GM12875 (cell line): ENCODE results near the gene SLC35F3.

Experiments used
- H3K4me3 ChIP-seq: one replicate; pipeline ENCODE4 v1.5.1; 2011; ENCODE audit warnings: low read depth, low read length, control low read depth
- TF ChIP-seq, protein P1 (sequence below): IDR thresholded peaks from 2 replicates; pipeline ENCODE4 v1.5.1; 2011; ENCODE audit warnings: low read depth, mild to moderate bottlenecking, control low read depth, inconsistent platforms, low read length, moderate library complexity, borderline replicate concordance; ENCODE audit not compliant: insufficient read depth

Gene SLC35F3

GRCh38 chr1:234321231-234321630 is 416.8 kb downstream of the SLC35F3 start:
- no peak overlapping the region for H3K4me3 ChIP-seq

GRCh38 chr1:234322097-234322496 is 417.6 kb downstream of the SLC35F3 start:
- TF ChIP-seq, protein P1, sequence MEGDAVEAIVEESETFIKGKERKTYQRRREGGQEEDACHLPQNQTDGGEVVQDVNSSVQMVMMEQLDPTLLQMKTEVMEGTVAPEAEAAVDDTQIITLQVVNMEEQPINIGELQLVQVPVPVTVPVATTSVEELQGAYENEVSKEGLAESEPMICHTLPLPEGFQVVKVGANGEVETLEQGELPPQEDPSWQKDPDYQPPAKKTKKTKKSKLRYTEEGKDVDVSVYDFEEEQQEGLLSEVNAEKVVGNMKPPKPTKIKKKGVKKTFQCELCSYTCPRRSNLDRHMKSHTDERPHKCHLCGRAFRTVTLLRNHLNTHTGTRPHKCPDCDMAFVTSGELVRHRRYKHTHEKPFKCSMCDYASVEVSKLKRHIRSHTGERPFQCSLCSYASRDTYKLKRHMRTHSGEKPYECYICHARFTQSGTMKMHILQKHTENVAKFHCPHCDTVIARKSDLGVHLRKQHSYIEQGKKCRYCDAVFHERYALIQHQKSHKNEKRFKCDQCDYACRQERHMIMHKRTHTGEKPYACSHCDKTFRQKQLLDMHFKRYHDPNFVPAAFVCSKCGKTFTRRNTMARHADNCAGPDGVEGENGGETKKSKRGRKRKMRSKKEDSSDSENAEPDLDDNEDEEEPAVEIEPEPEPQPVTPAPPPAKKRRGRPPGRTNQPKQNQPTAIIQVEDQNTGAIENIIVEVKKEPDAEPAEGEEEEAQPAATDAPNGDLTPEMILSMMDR = no peak
- H3K4me3 ChIP-seq = no peak overlapping the region

More at GRCh38 chr1:234321231-234321630, 416.8 kb downstream of the SLC35F3 start:
- TF ChIP-seq, protein P1 = no peak

- H3K4me3 ChIP-seq = no peak overlapping the region
Observed at GRCh38 chr1:234322979-234323378, 418.5 kb downstream of the SLC35F3 start.

DNA sequence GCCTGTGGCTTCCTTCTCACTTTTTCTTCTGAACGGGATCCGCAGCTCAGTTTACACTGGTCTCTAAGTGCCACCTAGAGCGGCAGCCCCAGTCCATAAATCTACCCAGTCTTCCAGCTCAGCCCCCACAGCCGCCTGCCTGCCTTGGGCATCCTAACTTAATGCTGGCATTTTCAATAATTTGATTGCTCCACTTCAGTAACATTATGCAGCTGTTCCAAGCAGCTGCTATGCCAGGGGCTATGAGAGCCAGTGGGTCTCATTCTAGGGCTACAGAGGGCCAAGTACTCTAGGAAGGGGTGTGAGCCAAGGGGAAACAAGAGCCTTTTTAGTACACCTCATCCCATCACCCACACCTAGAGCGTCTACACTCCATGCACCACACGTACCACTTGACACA is 420.3 kb downstream of the SLC35F3 start:
- no peak overlapping the region for H3K4me3 ChIP-seq
- TF ChIP-seq, protein P1 = no peak

More at GRCh38 chr1:234322979-234323378, 418.5 kb downstream of the SLC35F3 start:
- TF ChIP-seq, protein P1 = peak; percentile 71

DNA sequence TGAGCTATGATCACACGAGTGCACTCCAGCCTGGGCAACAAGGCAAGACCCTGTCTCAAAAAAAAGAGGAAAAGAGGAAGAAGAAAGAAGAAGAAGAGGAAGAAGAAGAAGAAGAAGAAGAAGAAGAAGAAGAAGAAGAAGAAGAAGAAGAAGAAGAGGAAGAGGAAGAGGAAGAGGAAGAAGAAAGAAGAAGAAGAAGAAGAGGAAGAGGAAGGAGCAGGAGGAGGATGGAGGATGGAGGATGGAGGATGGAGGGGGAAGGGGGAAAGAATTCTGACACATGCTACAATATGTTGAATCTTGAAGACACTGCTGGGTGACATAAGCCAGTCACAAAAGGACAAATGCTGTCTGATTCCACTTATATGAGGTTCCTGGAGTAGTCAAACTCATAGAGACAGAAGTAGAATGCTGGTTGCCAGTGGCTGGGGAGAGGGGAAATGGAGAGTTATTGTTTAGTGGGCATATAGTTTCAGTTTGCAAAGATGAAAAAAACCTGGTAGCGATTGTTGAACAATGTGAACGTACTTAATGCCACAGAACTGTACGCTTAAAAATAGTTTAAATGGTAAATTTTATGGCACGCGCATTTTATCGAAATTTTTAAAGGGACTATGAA is 421.5 kb downstream of the SLC35F3 start:
- TF ChIP-seq, protein P1 = no peak
- H3K4me3 ChIP-seq = peak overlapping the region; percentile 39

GRCh38 chr1:234326497-234327366 is 422.3 kb downstream of the SLC35F3 start:
- H3K4me3 ChIP-seq = peak overlapping the region; percentile 39

More at GRCh38 chr1:234326497-234327366, 422.3 kb downstream of the SLC35F3 start:
- TF ChIP-seq, protein P1 = peak; percentile 81
